Activated naive CD4-positive, alpha-beta T cell treated with anti-CD3 and anti-CD28 coated beads, Interleukin-2, amount 50 U/mL, for 24 hours (primary cell): ENCODE results near the gene WTIP.
"Not testable (repeated sequence)": the region's sequence is repeated elsewhere in the genome, so short reads cannot be mapped to it uniquely, and the experiment has no call there.

Source experiments
- H3K27ac Mint-ChIP-seq: one replicate; pipeline ENCODE4 v1.8.0; 2021; ENCODE audit warnings: mild to moderate bottlenecking, mixed read lengths
- H3K27me3 Mint-ChIP-seq: one replicate; pipeline ENCODE4 v1.8.0; 2021; ENCODE audit warnings: mixed read lengths
- H3K36me3 Mint-ChIP-seq: one replicate; pipeline ENCODE4 v1.8.0; 2021; ENCODE audit warnings: mixed read lengths
- H3K4me1 Mint-ChIP-seq: one replicate; pipeline ENCODE4 v1.8.0; 2021; ENCODE audit warnings: mixed read lengths
- H3K4me3 Mint-ChIP-seq: one replicate; pipeline ENCODE4 v1.8.0; 2021; ENCODE audit warnings: mild to moderate bottlenecking, mixed read lengths
- H3K9me3 Mint-ChIP-seq: one replicate; pipeline ENCODE4 v1.8.0; 2021; ENCODE audit warnings: mixed read lengths

WTIP gene

GRCh38 chr19:34506026-34506370 lies 24.4 kb downstream of the WTIP start:
- no peaks in the 10 kb centered on the region for H3K4me1 Mint-ChIP-seq
- H3K4me3 Mint-ChIP-seq = no peak overlapping the region
- H3K27me3 Mint-ChIP-seq = peaks cover 8% of the 10 kb centered on the region
- H3K9me3 Mint-ChIP-seq = peaks cover 4% of the 10 kb centered on the region
- H3K27ac Mint-ChIP-seq = no peak overlapping the region
- H3K36me3 Mint-ChIP-seq = peaks cover 2% of the 10 kb centered on the region

DNA sequence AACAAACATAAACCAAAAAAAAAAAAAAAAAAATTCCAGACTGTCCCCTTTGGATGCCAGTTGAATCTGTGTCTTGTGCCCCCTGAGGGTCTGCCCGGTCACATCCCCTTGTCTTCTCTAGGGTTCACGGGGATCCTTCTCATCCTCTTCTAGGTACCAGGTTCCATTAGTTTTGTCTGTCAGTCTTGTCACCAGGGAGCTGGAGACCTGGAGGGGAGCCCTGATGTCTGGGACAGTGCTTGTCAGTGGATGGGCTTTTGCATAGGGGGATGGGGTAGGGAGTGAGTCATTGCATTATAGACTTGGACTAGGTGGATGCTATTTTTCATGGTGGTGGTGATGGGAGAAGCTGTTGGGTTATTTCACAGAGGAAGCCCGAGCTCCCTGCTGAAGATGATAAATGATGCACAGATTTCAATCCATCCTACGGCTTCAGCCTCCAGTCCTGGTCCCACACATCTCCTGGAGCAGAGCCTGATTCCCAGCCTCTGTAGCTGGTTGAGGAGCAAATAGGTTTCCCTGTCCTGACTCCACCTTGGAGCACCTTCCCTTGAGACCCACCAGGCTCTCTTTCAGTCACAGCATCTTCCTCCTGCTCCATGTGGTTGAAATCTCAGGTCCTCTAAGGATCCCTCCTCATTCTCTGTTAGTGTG lies 26.0 kb downstream of the WTIP start:
- peaks cover 7% of the 10 kb centered on the region for H3K27me3 Mint-ChIP-seq
- H3K9me3 Mint-ChIP-seq = peaks cover 4% of the 10 kb centered on the region
- H3K27ac Mint-ChIP-seq = no peak overlapping the region
- peaks cover 3% of the 10 kb centered on the region for H3K36me3 Mint-ChIP-seq
- H3K4me1 Mint-ChIP-seq = no peaks in the 10 kb centered on the region
- H3K4me3 Mint-ChIP-seq = no peak overlapping the region

GRCh38 chr19:34508540-34508939 lies 27.0 kb downstream of the WTIP start:
- Mint-ChIP-seq H3K4me1 (no peaks in the 10 kb centered on the region), H3K9me3 (peaks cover 4% of the 10 kb centered on the region), H3K27me3 (peaks cover 6% of the 10 kb centered on the region), H3K27ac (no peak overlapping the region), H3K36me3 (peaks cover 3% of the 10 kb centered on the region), H3K4me3 (no peak overlapping the region)

DNA sequence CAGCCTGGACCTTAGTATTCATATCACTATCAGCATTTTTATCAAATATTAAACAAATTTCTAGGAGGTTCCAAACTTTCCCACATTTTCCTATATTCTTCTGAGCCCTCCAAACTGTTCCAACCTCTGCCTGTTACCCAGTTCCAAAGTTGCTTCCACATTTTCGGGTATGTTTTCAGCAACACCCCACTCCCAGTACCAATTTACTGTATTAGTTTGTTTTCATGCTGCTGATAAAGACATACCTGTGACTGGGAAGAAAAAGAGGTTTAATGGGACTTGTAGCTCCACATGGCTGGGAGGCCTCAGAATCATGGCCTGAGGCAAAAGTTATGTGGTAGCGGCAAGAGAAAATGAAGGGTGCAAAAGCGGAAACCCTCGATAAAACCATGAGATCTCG lies 29.3 kb downstream of the WTIP start:
- H3K4me3 Mint-ChIP-seq, H3K36me3 Mint-ChIP-seq, H3K4me1 Mint-ChIP-seq, H3K9me3 Mint-ChIP-seq, H3K27ac Mint-ChIP-seq, H3K27me3 Mint-ChIP-seq: not testable (repeated sequence)

DNA sequence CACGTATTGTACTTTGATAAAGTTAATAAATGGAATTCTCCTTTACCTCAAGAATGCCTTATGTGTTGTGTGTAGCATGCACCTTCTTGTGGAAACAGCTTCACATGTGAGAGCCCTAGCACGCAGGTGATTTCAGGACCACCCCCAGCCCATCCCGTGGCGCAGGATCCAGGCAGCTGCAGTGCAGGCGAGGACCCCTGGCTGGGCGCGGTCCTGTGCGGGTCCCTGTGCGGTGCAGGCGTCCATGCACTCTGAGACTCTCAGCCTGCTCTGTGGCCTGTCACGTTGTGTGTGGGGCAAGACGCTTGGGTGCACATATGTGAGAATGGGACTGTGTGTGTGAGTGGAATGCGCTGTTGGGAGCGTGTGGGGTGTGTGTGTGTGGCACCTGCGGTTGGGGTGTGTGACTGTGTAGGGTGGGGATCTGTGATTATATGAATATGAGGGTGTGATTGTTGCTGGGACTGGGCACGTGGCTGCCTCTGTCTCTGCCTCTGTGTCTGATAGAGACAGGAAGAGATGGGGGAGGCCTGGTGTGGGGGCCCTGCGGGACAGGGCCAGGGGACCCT lies 30.8 kb downstream of the WTIP start:
- H3K27ac Mint-ChIP-seq = no peak overlapping the region
- H3K4me1 Mint-ChIP-seq = no peaks in the 10 kb centered on the region
- no peak overlapping the region for H3K4me3 Mint-ChIP-seq
- H3K27me3 Mint-ChIP-seq = peaks cover 6% of the 10 kb centered on the region
- peaks cover 4% of the 10 kb centered on the region for H3K9me3 Mint-ChIP-seq
- peaks cover 3% of the 10 kb centered on the region for H3K36me3 Mint-ChIP-seq

- no peaks in the 10 kb centered on the region for H3K4me1 Mint-ChIP-seq
- peaks cover 3% of the 10 kb centered on the region for H3K36me3 Mint-ChIP-seq
- peaks cover 4% of the 10 kb centered on the region for H3K9me3 Mint-ChIP-seq
- H3K4me3 Mint-ChIP-seq = no peak overlapping the region
- H3K27me3 Mint-ChIP-seq = peaks cover 3% of the 10 kb centered on the region
- no peak overlapping the region for H3K27ac Mint-ChIP-seq
Observed at GRCh38 chr19:34513767-34514166, 32.2 kb downstream of the WTIP start.

GRCh38 chr19:34519602-34520001 lies 38.0 kb downstream of the WTIP start:
- no peaks in the 10 kb centered on the region for H3K36me3 Mint-ChIP-seq
- no peak overlapping the region for H3K27ac Mint-ChIP-seq
- H3K9me3 Mint-ChIP-seq = no peaks in the 10 kb centered on the region
- peaks cover 7% of the 10 kb centered on the region for H3K27me3 Mint-ChIP-seq
- H3K4me3 Mint-ChIP-seq = no peak overlapping the region
- H3K4me1 Mint-ChIP-seq = no peaks in the 10 kb centered on the region

GRCh38 chr19:34523408-34523807 lies 41.9 kb downstream of the WTIP start:
- Mint-ChIP-seq H3K9me3 (no peaks in the 10 kb centered on the region), H3K27ac (no peak overlapping the region), H3K4me1 (no peaks in the 10 kb centered on the region), H3K4me3 (no peak overlapping the region), H3K36me3 (no peaks in the 10 kb centered on the region), H3K27me3 (peaks cover 16% of the 10 kb centered on the region)

- no peaks in the 10 kb centered on the region for H3K9me3 Mint-ChIP-seq
- no peak overlapping the region for H3K4me3 Mint-ChIP-seq
- no peaks in the 10 kb centered on the region for H3K4me1 Mint-ChIP-seq
Observed at GRCh38 chr19:34525001-34525400, 43.4 kb downstream of the WTIP start.

GRCh38 chr19:34534206-34534605 lies 52.6 kb downstream of the WTIP start:
- Mint-ChIP-seq H3K4me1 (no peaks in the 10 kb centered on the region), H3K27me3 (peaks cover 38% of the 10 kb centered on the region), H3K9me3 (no peaks in the 10 kb centered on the region), H3K27ac (no peak overlapping the region), H3K4me3 (no peak overlapping the region), H3K36me3 (no peaks in the 10 kb centered on the region)

More at GRCh38 chr19:34525001-34525400, 43.4 kb downstream of the WTIP start:
- H3K36me3 Mint-ChIP-seq = no peaks in the 10 kb centered on the region
- no peak overlapping the region for H3K27ac Mint-ChIP-seq
- peaks cover 22% of the 10 kb centered on the region for H3K27me3 Mint-ChIP-seq

- Mint-ChIP-seq H3K9me3 (peaks cover 12% of the 10 kb centered on the region), H3K4me1 (no peaks in the 10 kb centered on the region), H3K4me3 (no peak overlapping the region)
Observed at GRCh38 chr19:34539396-34539795, 57.8 kb downstream of the WTIP start.

DNA sequence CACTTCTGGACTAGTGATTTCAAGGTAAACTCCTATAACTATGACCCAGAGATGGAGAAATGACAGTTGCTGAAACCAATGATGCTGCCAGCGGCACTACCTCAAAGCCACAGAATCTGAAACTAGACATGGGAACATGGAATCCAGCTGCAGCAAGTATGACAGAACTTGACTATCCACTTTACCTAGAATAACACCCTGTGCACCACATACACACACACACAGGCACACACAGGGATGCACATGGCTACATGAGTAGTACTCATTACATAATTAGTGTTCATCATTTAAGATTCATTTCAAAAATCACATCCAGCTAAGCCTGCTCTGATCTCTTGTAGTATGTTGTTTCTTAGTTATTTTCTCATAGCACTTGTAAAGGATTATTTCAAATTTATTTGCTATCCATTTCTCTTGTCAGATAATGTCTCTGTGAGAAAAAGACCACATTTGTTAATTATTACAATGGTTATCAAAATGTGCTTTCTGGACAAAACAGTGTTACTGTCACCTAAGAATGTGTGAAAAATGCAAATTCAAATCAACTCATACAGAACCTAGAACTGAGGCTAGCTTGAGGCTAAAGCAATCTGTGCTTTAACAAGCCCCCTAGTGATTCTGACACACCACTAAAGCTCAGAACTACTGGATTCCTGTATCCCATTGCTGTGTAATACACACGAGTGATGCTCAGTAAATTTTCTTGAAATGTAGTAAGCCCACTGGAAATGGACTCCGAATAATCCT lies 59.4 kb downstream of the WTIP start:
- Mint-ChIP-seq H3K36me3 (peaks cover 8% of the 10 kb centered on the region), H3K27me3 (peaks cover 30% of the 10 kb centered on the region), H3K4me3 (no peak overlapping the region), H3K9me3 (peaks cover 12% of the 10 kb centered on the region), H3K27ac (no peak overlapping the region), H3K4me1 (no peaks in the 10 kb centered on the region)

More at GRCh38 chr19:34539396-34539795, 57.8 kb downstream of the WTIP start:
- H3K36me3 Mint-ChIP-seq = peaks cover 8% of the 10 kb centered on the region
- peaks cover 36% of the 10 kb centered on the region for H3K27me3 Mint-ChIP-seq
- H3K27ac Mint-ChIP-seq = no peak overlapping the region

DNA sequence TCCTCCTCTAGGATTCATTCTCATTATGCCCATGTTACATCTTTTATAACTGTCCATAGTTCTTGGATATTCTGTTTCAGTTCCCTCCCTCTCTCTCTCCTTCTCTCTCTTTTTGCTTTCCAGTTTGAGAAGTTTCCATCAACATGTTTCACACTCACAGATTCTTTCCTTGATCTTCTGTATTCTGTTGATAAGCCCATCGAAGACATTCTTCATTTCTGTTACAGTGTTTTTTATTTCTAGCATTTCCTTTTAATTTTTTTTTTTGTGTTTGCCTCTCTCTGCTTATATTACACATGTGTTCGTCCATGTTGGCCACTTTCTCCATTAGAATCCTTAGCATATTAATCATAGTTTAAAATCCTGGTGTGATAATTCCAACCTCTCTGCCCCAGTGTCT lies 68.3 kb downstream of the WTIP start:
- Mint-ChIP-seq H3K27me3 (peaks cover 19% of the 10 kb centered on the region), H3K36me3 (no peaks in the 10 kb centered on the region), H3K4me3 (no peak overlapping the region), H3K27ac (no peak overlapping the region), H3K4me1 (no peaks in the 10 kb centered on the region), H3K9me3 (peaks cover 9% of the 10 kb centered on the region)

GRCh38 chr19:34555447-34555846 lies 73.9 kb downstream of the WTIP start:
- Mint-ChIP-seq H3K27ac (no peak overlapping the region), H3K36me3 (no peaks in the 10 kb centered on the region), H3K9me3 (no peaks in the 10 kb centered on the region), H3K4me3 (no peak overlapping the region), H3K27me3 (peaks cover 35% of the 10 kb centered on the region), H3K4me1 (no peaks in the 10 kb centered on the region)

DNA sequence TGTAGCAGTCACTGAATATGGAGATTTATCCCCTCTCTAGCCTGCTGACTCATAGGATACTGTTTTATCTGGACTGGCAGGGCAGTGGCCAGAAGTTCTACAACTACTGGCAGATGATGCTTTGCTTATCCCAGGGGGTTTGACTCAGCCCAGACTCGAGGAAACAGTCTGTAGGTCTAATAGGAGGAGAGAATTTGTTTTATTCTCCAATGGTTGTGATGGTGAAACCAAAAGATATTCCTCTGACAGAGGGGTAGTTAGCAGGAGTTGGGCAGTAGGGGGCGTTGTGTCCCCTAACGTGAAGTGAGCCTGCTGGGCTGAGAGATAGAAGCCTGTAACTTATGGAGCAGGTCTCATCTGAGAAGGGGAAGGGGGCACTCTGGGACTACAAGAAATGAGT lies 74.9 kb downstream of the WTIP start:
- Mint-ChIP-seq H3K27ac (no peak overlapping the region), H3K4me1 (no peaks in the 10 kb centered on the region), H3K9me3 (no peaks in the 10 kb centered on the region), H3K36me3 (no peaks in the 10 kb centered on the region), H3K27me3 (peaks cover 35% of the 10 kb centered on the region), H3K4me3 (no peak overlapping the region)

DNA sequence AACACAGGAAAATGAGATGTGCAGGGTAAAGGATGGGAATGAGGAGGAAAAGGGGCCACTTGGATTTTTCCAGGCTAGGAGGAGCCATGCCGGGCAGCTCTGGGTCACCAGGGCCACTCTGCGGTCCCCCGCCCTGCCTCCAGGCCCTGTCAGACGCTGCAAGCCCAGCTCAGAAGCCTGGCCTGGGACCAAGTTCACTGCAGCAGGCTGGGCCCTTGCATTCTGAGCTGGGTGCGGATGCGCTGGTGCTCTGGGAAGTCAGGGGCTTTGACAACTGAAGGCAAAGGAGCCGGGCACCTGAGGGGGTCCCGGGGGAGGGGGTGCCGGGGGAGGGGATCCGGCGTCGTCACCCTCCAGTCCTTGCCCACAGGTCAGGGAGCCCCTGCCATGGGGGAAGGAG lies 77.5 kb downstream of the WTIP start:
- Mint-ChIP-seq H3K4me3 (no peak overlapping the region), H3K27me3 (peaks cover 28% of the 10 kb centered on the region), H3K4me1 (no peaks in the 10 kb centered on the region), H3K36me3 (no peaks in the 10 kb centered on the region), H3K9me3 (no peaks in the 10 kb centered on the region), H3K27ac (no peak overlapping the region)
